NCI-H510A treated with DMSO at 0.1 percent for 48 hours (cell line): ENCODE data around the gene IGF2R.
"Not testable (repeated sequence)": the region's sequence is repeated elsewhere in the genome, so short reads cannot be mapped to it uniquely, and the experiment has no call there.

Source experiments
- DNase-seq: peaks from one replicate; lab custom pipeline; 2025; lab: John Stamatoyannopoulos, UW

IGF2R gene

DNA sequence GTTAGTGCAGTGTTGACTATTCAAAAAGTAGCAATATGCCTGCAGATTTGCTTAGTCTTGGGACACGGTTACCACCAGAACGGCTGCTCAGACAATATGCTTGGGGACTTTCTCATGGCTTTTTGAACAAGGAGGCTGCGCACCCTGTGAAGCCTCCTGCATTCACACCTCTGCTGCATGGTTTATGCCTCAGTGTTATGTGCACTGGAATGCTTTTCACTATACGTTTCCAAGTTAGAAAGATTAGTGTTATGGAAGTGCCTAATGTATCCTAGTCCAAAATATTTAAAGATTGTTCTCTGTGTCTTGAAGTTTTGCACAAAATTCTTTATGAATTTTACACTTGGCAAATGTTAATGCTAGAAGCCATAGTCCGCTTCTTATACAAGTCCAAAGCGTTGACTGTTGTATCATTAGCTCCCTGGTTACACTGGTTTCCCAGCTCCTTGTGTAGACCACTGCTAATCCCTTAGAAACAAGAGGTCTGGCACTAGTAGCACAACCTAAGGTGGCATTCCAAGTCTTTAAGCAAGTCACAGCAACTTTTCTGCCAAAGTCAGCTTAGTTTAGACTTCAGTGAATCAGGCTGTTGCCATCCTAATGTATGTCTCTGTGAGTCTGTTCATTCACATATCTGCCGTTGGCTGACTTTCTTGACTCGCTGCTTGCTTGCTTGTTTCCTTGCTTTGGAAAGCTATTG is 126.4 kb downstream of the IGF2R start:
- DNase-seq: no peak

DNA sequence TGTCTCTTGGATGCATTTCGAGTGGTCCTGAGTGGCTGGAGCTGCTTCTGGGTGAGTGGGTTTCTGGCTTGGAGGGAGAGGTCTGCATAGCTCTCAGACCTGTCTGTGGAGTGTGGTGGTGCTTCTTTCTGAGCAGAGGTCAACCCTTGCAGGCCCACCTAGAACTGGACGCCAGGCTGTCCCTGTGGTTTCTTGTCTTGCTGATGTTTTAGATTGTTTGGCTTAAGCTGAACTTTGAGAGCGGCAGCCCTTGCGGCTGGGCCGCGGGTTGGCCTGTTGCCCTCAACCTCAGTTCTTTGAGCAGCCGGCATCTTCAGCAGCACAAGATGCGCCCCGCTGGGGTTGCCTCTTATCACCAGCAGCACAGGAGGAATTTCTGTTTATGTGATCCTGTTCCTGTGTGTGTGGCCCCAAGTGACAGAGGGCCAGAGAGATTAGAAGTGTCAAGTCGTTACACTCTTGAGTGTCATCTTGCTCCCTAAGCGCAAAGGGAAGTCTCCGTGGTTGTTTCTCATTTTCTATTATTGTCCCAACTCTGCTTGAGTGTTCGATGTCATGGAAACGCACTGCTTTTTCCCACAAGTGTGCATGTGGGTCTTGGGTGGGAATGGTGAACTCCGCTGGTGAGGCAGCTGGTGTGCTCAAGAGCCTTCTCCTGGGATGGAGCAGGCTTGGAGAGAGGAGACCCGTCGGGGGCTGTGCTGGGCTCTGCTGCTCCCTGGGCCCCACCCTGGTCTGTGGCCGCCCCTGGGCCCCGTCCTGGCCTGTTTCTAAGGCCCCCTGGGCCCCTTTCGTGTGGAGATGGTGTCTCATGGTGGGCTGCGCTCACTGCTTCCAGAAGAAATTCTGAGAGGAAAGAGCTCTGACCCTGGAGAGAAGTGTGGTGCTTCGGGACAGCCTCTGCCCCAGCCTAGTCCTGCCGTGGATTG is 132.7 kb downstream of the IGF2R start:
- DNase-seq: no peak

DNA sequence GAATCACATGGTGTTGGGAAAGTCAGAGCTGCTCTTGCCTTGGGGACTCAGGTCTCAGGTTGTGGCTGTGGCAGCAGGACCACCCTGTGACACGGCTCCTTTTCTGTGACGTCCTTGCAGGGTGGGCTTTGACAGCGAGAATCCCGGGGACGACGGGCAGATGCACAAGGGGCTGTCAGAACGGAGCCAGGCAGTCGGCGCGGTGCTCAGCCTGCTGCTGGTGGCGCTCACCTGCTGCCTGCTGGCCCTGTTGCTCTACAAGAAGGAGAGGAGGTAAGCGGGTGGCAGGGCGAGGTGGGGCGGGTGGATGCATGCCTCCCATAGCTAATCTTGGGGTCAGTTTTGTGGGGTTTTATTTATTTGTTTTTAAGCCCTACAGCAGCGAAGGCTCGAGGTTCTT is 133.5 kb downstream of the IGF2R start:
- no peak for DNase-seq

DNA sequence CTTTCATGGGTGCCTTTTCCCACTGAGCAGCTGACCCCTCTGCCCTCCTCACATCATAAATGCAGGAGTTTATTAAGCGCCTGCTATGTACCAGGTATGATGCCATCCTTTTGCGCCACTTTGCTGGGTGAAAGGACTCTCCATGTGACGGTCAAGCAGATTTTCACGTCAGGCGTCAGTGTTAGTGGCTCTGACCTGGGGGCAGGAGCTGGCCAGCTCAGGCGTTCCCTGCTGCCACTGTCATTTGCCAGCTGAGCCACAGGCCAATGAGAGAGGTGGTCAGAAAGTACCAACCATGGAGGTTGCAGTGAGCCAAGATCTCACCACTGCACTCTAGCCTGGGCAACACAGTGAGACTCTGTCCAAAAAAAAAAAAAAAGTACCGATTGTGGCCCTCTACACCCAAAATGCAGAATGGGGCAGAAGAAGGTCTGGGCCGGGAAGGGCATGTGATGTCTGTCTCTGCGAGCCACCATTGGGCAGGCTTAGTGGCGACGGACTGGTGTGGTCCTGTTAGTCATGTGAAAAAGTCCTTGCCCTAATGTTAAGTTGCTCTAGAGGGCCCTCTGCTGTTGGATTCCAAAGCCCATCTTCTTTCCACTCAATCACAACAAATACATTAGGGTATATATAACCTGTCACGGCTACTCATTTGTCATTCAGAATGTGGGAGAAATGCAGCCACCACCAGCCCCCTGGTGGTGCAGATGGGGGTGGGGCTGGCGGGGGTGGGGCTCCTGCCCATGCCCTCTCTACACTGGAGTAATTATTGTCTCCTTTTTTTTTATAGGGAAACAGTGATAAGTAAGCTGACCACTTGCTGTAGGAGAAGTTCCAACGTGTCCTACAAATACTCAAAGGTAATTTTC is 134.3 kb downstream of the IGF2R start:
- peak; percentile 8 for DNase-seq

DNA sequence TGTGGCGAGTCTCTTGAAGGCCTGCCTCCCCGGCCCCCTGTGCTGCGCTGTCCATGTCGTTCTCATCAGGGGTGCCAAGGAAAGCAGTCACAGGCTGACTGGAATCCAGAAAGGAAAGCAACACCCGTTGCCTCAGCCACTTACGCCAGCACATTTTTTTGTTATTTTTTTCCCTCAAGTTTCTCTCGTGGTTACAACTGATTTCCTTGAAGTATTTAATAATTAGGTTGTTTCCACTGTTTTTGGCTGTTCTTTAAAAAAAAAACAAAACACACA is 134.9 kb downstream of the IGF2R start:
- DNase-seq: no peak

DNA sequence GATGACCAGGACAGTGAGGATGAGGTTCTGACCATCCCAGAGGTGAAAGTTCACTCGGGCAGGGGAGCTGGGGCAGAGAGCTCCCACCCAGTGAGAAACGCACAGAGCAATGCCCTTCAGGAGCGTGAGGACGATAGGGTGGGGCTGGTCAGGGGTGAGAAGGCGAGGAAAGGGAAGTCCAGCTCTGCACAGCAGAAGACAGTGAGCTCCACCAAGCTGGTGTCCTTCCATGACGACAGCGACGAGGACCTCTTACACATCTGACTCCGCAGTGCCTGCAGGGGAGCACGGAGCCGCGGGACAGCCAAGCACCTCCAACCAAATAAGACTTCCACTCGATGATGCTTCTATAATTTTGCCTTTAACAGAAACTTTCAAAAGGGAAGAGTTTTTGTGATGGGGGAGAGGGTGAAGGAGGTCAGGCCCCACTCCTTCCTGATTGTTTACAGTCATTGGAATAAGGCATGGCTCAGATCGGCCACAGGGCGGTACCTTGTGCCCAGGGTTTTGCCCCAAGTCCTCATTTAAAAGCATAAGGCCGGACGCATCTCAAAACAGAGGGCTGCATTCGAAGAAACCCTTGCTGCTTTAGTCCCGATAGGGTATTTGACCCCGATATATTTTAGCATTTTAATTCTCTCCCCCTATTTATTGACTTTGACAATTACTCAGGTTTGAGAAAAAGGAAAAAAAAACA is 136.1 kb downstream of the IGF2R start:
- DNase-seq: no peak

DNA sequence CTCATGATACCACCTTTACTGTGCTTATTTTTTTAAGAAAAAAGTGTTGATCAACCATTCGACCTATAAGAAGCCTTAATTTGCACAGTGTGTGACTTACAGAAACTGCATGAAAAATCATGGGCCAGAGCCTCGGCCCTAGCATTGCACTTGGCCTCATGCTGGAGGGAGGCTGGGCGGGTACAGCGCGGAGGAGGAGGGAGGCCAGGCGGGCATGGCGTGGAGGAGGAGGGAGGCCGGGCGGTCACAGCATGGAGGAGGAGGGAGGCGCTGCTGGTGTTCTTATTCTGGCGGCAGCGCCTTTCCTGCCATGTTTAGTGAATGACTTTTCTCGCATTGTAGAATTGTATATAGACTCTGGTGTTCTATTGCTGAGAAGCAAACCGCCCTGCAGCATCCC is 137.1 kb downstream of the IGF2R start:
- no peak for DNase-seq

DNA sequence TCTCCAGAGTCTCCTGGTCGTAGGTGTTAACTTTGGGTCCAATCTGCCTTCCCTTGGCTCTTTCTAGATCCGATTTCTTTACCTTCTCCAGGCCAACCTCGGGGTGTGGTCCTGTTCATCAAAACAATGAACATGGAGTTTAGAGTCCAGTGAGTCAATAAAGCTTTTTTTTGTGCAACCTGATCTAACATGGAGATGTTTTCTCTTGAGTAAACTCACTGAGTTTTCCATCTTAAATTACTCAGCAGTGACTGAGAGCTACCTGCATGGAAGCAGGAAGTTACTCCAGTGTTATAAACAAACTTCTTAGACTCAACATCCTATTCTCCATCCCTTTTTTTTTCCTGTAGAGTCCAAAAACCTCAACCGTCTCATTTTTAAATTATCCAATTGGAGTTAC is 137.8 kb downstream of the IGF2R start:
- DNase-seq: no peak

DNA sequence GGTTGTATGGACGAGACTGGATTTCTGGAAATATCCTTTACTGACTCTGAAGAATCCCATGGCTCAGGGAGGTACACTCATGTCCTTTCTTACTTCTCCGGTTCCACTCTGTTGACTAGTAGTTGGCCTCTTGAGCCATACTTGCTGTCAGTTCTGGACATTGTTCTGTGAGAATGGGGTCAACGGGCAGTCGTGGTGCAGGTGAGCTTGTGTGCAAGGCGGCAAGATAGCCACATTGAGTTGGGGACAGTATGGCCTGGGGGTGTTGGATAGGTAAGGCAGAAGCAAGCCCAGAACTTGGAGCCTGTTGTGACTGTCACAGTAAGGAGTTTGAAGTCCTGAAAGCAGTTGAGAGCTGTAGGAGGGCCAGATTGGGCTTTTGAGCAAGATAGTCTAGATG is 139.2 kb downstream of the IGF2R start:
- no peak for DNase-seq

DNA sequence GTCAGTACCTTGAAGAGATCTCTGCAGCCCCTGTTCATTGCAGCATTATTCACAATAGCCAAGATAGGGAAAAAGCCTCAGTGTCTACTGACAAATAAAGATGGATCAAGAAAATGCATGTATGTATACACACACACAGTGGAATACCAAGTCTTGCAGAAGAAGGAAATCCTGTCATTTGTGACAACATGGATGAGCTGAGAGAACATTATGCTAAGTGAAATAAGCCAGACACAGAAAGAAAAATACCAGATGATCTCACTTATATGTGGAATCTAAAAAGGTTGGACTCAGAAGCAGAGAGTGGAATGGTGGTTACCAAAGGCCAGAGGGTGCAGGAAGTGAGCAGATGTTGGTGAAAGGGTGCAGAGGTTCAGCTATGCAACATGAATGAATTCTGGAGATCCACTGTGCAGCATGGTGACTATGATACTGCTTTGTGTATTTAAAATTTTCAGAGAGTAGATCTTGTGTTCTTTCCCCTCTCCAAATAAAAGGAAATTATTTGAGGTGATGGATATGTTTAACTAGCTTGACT is 141.8 kb downstream of the IGF2R start:
- no peak for DNase-seq

DNA sequence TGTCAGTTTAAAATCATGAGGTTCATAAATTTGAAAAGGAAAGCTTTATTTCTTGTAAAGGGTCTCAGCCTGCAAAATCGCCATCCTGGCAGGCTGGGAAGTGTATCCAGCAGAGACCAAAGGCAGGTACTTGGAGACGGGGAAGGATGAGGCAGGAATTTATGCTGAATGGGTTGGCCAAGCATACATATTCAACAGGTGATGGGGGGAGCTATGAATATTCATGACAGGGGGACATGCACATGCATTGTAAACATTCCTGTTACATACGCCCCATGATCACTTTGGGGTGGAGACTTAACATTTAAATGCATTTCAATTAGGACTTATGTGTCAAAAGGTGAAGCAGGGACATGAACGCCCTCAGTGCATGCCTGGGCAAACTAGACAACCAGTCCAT is 142.9 kb downstream of the IGF2R start:
- no peak for DNase-seq

DNA sequence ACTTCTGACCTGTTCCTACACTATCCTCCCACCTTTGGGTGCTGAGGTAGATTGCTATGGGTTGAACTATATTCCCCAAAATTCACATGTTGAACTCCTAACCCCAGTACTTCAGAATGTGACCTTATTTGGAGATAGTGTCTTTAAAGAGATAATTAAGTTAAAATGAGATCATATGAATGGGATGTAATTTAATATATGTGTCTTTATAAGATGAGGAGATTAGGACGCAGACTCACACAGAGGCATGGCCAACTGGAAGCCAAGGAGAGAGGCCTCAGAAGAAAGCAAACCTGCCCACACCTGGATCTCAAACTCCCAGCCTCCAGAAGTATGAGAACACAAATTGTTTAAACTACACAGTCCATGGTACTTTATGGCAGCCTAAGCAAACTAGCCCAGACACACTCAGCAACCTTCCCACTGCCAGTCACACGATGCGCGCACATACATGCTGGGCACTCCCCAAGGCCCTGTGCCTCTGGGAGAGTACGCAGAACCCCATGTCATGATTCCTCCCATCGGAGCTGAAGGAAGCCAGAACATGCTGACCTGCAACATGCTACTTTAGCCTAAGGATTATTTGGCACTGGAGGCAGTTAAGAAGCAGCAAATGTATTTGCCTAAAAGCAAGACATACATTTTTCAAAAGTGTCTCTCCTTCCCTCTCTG is 143.9 kb downstream of the IGF2R start:
- DNase-seq: no peak

DNA sequence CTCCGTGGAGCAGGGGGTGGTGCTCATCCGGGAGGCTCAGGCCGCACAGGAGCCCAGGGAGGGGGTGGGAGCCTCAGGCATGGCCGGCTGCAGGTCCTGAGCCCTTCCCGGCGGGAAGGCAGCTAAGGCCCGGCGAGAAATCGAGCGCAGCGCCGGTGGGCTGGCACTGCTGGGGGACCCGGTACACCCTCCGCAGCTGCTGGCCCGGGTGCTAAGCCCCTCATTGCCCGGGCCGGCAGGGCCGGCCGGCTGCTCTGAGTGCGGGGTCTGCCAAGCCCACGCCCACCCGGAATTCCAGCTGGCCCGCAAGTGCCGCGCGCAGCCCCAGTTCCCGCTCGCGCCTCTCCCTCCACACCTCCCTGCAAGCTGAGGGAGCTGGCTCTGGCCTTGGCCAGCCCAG is 145.7 kb downstream of the IGF2R start:
- not testable (repeated sequence) for DNase-seq

DNA sequence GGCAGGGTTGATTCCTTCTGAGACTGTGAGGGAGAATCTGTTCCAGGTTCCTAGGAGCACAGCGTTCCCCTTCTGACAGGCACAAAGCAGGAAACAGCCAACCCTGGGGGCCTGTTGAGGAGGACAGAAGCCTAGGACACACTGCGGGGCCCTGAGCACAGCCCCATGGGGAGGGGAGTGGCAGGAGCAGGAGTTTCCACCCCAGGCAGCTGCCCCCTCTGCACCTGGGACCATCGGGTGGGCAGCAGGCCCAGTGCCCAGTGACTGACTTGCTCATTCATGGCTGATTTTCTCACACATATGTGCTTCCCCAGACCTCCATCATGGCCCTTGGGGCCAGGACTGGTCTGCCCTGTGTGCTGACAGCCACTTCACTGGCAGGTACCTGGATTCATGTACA is 146.5 kb downstream of the IGF2R start:
- no peak for DNase-seq

DNA sequence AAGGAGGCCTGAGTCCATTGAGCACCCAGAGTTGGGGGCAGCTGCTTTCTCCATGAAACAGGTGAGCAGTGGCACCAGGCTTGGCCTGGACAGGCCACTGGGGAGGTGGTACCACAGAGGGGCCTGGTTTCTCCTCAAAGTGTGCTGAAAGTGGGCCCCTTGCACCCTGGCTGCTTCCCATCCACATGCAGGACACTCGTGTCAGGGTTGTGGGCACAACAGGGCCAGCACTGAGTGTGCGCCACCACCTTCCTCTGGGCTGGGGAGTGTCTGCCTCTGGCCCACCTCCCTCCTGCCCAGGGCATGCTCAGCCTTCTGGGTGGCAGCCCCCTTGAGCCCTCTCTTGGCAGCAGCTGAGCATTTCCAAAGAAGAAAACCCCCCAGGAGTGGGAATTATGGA is 147.5 kb downstream of the IGF2R start:
- DNase-seq: no peak

DNA sequence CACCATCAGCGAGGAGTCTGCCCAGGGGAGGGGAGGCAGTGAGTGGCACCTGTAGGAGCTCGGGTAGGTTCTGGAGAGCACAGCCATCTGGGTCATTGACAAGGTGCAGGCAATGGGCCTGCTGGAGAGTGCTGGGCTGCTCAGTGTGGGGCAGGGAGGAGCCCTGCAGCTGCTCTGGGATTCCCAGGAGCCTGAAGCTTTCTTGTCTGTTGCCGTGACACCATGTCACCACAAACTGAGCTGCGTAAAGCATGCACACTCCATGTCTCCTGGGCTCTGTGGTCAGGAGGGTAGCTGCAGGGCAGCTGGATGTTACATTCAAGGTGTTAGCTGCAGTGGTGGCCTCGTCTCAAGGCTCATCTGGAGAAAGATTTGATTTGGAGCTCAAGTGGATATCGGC is 148.3 kb downstream of the IGF2R start:
- DNase-seq: no peak

DNA sequence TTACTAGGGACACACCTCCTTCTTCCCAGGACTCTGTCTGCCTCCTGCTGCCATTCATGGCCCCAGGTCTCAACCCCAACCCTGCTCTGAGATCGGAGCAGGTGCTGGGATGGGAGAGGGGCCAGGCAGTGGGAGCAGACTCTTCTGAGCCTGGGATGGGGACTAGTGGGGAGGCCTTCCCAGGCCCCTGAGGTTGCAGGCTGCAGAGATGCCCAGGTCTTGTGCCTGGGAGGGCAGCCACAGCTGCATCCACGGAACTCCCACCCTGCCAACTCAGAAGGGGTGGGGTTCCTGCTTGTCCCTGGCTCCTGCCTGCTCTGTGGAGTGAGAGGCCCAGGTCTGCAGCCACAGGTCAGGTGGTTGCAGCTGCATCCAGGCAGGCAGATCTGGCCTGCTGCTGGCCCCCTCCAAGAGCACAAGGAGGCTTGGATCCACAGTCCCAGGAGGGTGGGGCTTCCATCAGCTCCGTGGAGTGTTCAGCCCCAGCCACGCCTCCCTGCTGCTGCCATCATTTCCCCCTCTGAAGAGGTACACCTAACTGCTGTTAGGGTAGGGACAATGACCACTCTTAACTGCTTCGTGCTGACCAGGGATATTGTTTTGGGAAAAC is 149.8 kb downstream of the IGF2R start:
- DNase-seq: no peak

DNA sequence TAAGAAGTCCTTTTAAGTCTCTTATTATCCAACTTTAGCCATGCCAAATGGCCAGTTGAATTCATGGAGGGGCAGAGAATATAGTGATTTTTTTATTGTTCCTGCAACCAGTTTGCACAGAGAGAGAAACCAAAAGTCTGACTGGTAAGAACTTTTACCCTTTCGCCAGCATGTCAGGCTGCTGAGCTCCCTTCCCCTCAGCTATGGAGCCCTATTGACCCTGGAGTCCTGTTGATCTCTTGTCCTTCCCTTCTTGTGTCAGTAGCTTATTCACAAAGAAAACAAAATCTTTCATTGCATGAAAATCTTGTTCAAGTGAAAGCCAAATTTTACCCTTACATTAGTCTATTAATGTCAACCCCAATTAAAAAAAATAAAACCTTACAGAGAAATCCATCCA is 151.2 kb downstream of the IGF2R start:
- no peak for DNase-seq

DNA sequence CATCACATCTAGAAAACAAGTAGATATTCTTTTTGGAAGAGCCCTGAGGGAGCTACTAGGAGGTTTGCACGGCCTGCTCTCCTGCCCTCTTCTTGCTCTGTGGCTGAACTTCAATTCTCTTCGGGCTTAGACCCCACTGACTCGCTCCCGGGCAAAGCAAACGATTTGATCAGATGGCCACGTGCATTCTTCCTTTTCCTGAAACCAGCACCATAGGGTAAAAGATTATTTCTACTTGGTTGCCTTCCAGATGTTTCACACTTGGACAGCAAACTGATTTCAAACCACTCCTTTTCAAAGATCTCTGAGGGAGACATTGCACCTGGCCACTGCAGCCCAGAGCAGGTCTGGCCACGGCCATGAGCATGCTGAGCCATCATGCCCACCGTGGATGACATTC is 152.7 kb downstream of the IGF2R start, which contains the start of gene SLC22A1:
Gene SLC22A1 (plus strand): TSS at position 258 of the 400 bp plus-strand sequence. CDS start 121 bp downstream, at position 379.
- DNase-seq: no peak

DNA sequence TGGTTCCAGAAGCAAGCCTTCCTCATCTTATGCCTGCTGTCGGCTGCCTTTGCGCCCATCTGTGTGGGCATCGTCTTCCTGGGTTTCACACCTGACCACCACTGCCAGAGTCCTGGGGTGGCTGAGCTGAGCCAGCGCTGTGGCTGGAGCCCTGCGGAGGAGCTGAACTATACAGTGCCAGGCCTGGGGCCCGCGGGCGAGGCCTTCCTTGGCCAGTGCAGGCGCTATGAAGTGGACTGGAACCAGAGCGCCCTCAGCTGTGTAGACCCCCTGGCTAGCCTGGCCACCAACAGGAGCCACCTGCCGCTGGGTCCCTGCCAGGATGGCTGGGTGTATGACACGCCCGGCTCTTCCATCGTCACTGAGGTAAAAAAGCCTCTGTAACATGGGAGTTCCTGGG is 153.1 kb downstream of the IGF2R start:
- no peak for DNase-seq

DNA sequence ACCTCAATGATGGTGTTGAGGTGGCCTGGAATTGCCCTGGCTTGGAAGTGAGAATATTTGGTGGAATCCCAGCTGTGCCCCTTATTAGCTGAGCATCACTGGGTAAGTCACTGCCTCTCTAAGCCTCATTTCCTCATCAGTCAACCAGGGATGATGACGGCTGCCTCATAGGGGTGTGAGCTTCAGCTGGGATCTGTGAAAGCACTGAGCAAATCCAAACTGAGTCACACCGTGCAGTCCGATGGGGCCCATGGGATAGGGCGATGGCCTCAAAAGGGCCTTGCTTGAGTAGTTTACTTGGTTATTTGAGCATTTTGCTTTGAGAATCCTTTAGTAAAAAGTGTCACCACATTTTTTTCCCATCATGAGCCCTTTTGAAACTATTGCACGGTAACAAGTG is 153.9 kb downstream of the IGF2R start:
- DNase-seq: no peak
